ENCODE data around the gene EPHB3.

Gene EPHB3

GRCh38 chr3:184564685-184565385 lies 3.2 kb downstream of the EPHB3 start:
- DNase-seq (ENCODE audit: low spot score), result no peak

DNA sequence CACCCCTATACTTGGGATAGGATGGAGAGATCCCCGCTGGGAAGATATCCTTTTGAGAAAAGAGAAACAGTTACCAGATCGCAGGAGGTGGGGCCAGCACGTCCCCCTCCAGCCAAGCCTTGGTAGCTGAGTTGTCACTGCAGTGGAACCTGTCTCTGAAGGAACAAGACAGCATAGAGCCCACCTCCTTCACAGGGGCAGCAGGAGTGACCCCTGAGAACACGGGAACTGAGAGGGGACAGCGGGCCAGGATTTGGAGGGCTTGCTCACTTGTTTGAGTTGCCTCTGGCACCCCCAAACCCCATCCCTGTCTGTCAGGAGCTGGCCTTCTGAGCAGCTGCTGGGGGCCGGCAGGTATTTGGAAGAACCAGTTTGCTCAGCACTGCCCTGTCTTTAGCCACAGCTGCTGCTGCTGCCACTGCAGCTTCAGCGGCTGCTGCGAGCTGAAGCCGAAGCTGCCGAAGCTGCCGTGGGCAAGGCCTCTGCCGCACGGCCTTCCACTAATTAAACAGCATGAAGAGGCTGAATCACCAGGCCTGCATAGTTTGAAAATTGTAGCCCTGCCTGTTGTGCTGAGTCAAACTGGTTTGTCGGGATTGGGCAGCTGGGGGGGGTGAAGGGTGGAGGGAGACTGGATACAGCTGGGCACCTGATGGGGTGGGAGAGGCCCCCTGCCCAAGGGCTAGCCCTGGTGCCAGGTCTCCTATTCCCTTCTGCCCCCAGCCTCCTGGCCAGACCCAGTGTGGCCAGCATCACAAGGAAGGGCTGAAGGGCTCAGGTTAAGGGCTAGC lies 4.0 kb downstream of the EPHB3 start:
- no peak for DNase-seq (ENCODE audit: low spot score)

DNA sequence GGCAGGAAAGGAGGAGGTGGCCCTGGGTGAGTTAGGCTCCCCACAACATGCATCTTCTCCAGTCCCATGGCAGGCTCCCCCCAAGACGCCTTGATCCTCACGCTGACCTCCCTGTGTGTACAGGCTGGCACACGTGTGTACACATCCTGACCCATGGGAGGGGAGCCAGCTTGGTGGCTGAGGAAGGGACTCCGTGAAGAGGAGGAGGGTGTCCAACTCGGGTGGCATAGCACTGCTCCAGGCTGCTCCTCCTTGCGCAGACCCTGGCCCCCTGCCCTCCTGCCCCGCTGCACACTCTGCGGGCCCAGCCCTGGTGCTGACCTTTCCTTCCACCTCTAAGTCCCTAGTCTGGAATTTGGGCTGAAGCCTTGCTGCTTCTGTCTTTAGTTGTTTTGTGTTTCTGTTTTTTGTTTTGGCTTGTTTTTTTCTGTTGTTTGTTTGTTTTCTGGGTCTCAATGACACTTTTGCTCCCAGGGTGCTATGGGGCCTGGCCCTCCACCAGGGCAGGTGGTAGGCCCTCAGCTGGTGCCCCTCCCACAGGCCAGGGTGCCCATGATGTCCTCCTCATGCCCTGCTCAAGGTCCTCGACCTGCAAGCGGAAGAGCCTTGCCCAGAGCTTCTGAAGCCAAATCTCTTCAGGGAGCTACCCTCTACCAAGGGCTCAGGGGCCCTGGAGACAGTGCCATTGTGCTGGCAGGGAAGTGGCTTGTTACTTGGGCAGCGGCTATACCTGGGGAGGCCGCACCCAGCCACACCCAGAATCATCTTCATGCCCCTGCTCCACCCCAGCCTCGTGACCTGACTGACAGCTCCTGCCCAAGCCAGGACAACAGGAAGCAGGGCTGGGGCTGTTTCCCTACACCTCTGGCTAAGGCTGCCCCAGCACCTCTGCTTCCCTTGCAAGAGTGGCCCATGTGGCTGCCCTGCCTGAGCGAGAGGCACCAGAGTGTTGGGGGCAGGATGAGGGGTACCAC lies 5.1 kb downstream of the EPHB3 start:
- no peak for DNase-seq (ENCODE audit: low spot score)

DNA sequence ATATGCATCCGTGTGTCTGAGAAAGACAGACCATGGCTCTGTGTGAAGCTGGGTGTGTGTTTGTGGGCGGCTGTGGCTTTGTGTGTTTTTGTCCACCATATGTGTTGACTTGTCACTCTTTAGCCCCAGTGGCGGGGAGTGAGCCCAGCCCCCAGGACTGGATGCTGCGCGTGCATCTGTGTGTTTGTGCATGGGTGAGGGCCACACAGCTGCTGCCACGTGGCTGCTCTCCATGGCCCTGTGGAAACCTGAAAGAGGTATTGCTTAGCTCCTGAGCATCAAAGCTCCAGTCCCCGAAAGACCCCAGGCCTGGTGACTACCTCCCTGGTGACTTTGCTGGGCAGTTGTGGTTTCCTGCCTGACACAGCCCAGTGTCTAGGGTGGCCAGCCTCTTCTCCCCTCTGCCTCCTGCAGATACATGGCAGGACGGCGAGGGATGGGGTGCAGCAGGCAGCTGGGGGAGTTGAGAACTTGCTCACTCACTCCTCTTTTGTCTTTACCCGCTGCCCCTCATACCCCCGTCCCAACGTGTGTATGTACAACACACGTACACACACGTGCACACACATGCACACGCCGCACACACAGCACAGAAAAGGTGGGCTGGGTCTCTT lies 6.5 kb downstream of the EPHB3 start:
- no peak for DNase-seq (ENCODE audit: low spot score)

GRCh38 chr3:184568560-184568923 lies 7.0 kb downstream of the EPHB3 start:
- DNase-seq (ENCODE audit: low spot score), result no peak

- DNase-seq (ENCODE audit: low spot score), result peak; percentile 71
Measured at GRCh38 chr3:184568924-184569829, 7.6 kb downstream of the EPHB3 start.

DNA sequence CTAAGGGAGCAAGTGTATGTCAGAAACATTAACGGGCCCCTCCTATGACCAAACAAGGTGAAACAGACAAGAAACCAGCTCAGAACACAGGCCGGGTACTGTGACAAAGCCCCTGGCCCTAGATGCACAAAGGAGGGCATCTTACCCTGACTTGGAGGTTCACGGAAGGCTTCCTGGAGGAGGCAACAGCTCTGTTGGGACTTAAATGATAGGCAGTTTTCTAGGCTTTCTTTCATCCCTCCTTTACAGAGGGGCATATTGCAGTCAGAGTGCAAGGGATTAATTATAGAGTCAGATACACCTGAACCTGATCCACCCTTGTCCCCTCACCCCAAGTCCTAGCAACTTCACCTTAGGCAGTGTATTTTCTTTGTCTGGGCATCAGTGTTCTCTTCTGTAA lies 8.4 kb downstream of the EPHB3 start:
- DNase-seq (ENCODE audit: low spot score), result no peak

GRCh38 chr3:184570489-184570888 lies 8.9 kb downstream of the EPHB3 start:
- no peak for DNase-seq (ENCODE audit: low spot score)

- no peak for DNase-seq (ENCODE audit: low spot score)
Measured at GRCh38 chr3:184571750-184572377, 10.3 kb downstream of the EPHB3 start.

DNA sequence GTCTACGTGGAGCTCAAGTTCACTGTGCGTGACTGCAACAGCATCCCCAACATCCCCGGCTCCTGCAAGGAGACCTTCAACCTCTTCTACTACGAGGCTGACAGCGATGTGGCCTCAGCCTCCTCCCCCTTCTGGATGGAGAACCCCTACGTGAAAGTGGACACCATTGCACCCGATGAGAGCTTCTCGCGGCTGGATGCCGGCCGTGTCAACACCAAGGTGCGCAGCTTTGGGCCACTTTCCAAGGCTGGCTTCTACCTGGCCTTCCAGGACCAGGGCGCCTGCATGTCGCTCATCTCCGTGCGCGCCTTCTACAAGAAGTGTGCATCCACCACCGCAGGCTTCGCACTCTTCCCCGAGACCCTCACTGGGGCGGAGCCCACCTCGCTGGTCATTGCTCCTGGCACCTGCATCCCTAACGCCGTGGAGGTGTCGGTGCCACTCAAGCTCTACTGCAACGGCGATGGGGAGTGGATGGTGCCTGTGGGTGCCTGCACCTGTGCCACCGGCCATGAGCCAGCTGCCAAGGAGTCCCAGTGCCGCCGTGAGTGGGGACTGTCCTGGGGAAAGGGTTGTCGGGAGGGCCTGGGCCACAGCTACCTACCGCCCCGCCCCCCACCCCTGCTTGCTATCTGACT lies 11.2 kb downstream of the EPHB3 start:
- no peak for DNase-seq (ENCODE audit: low spot score)

DNA sequence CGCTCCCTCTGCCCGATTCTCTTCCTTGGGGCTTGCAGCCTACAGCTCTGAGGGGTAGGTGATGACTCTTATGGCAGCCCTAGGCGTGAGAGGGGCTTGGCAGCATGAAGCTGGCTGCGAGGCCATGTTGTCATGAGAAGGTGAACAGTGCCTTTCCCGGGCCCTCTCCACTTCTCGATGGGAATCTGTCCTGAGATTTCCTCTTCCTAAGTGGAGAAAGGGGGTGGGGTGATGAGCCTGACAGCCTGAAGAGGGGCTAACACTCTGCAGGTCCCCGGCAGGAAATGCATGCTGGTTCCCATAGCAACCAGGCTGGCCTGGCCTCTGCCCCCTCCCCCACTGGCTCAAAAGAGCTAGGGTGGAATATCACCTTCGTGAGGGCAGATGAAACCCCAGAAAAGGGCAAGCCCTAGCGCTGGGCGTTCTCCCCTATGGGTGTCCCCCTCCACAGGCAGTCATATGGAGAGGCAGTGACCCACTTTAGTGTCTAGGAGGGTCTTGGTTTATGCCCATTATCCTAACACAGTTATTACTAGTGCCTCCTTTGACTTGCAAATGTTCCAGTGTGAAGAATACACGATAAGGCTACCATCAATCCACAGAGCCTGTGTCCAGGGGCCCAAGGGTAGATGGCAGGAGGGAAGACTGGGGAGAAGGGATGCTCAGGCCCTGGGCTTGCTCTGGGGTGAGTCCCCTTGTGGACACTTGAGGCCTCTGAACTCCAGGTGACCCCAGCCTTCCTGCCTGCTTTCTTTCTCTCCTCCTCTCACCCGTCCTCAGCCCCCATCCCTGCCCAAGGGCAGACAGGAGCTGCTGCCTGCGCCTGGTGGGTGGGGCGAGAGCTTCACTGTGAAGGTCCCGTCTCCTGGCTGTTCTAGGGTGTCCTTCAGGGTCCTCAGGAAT lies 13.2 kb downstream of the EPHB3 start:
- DNase-seq (ENCODE audit: low spot score), result no peak

DNA sequence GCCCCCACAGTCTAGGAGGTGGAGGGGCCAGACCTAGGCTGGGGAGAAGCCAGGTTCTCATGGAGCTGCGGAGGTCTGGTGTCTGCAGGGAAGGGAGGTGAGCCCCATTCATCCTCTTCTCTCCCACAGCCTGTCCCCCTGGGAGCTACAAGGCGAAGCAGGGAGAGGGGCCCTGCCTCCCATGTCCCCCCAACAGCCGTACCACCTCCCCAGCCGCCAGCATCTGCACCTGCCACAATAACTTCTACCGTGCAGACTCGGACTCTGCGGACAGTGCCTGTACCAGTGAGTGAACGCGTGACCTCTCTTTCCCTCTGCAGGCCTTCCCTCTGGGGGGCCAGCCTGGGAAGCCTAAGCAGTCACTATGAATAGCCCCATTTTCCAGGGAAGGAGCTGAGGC lies 14.1 kb downstream of the EPHB3 start:
- DNase-seq (ENCODE audit: low spot score), result no peak

DNA sequence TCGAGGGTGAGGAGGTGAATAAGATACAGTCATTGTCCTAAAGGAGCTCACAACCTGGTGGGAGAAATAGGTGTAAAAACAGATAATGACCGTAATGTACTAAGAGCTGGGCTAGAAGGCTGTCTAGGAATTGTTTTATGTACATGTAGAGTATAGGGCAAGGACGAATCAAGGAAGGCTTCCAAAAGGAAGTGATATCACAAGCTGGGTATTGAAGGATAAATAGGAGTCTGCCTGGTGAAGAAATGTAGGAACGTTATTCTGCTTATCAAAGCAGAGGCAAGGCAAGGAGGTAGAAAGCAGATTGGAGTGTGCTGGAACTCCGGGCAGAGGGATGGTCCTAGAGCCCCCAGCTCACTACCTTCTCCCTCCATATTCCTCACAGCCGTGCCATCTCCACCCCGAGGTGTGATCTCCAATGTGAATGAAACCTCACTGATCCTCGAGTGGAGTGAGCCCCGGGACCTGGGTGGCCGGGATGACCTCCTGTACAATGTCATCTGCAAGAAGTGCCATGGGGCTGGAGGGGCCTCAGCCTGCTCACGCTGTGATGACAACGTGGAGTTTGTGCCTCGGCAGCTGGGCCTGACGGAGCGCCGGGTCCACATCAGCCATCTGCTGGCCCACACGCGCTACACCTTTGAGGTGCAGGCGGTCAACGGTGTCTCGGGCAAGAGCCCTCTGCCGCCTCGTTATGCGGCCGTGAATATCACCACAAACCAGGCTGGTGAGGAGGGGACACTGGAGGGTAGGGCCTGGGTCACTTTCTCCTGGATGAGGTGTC lies 15.1 kb downstream of the EPHB3 start:
- DNase-seq (ENCODE audit: low spot score), result no peak

DNA sequence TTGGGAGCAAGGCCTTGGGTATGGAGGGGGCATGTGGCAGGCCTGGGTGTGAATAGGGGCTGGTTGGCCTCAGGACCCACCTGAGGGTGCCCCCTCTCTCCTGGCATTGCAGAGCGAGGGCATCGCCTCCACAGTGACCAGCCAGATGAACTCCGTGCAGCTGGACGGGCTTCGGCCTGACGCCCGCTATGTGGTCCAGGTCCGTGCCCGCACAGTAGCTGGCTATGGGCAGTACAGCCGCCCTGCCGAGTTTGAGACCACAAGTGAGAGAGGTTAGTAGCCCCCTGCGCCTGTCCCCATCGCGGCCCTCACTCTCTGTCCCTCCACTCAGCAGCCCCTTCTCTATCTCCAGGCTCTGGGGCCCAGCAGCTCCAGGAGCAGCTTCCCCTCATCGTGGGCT lies 16.0 kb downstream of the EPHB3 start:
- DNase-seq (ENCODE audit: low spot score), result no peak

DNA sequence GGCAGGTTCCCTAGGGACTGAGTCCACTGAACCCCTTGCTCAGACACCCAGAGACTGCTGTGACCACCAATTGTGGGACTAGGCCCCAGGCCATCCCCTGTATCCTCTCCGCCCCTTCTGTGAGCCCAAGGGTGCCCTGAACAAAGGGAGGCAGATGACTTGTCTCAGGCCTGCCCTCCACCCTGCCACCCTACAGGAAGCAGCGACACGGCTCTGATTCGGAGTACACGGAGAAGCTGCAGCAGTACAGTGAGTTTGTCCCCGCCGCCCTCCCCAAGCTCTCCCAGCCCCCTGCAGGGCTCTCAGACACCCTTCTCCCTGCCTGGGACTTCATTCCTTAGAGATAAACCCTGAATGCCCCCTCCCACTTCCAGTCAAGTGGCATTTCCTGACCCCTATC lies 16.6 kb downstream of the EPHB3 start:
- DNase-seq (ENCODE audit: low spot score), result no peak

GRCh38 chr3:184578822-184579221 lies 17.2 kb downstream of the EPHB3 start:
- no peak for DNase-seq (ENCODE audit: low spot score)

DNA sequence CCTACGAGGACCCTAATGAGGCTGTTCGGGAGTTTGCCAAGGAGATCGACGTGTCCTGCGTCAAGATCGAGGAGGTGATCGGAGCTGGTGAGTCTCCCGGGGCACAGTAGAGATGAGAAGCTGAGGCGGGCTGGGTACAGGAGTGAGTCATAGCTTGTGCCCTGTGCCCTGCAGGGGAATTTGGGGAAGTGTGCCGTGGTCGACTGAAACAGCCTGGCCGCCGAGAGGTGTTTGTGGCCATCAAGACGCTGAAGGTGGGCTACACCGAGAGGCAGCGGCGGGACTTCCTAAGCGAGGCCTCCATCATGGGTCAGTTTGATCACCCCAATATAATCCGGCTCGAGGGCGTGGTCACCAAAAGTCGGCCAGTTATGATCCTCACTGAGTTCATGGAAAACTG lies 17.9 kb downstream of the EPHB3 start:
- DNase-seq (ENCODE audit: low spot score), result no peak

- no peak for DNase-seq (ENCODE audit: low spot score)
Measured at GRCh38 chr3:184580376-184580775, 18.8 kb downstream of the EPHB3 start.
